ENCODE measurements around the gene MGA. TPM values are rescaled to one million over a fixed set of nuclear protein-coding genes. Genes with fewer than 3 reads are reported as not detected.

Gene MGA
- total RNA-seq (2022; extraction: Qiagen RNA extraction): 5.8 to 9.8 TPM (median 6.5 TPM) in 5 replicates

GRCh38 chr15:41660235-41661077 lies at the start of gene MGA:
MGA (plus strand) TSS chr15:41660405.

GRCh38 chr15:41774062-41774881 lies 114.1 kb downstream of the MGA start, which contains the start of gene MAPKBP1:
MAPKBP1 (plus strand) TSS chr15:41774484; CDS start chr15:41775276, 792 bp downstream.

Other genes with a start within 250 kb of the MGA start
- gene RTF1, start 243.3 kb upstream of the MGA start, total RNA-seq (2022; extraction: Qiagen RNA extraction): 16.6 to 24.3 TPM (median 20.5 TPM) in 5 replicates
- 6.0 to 9.6 TPM (median 8.8 TPM) in 5 replicates for gene ITPKA, start 166.5 kb upstream of the MGA start, total RNA-seq (2022; extraction: Qiagen RNA extraction)
- 0.03 to 0.10 TPM (median 0.07 TPM) in 5 replicates for gene LTK, start 146.6 kb upstream of the MGA start, total RNA-seq (2022; extraction: Qiagen RNA extraction)
- gene RPAP1, start 116.1 kb upstream of the MGA start, total RNA-seq (2022; extraction: Qiagen RNA extraction): 10.7 to 14.3 TPM (median 12.9 TPM) in 5 replicates
- gene TYRO3, start 101.2 kb upstream of the MGA start, total RNA-seq (2022; extraction: Qiagen RNA extraction): 16.6 to 18.4 TPM (median 16.8 TPM) in 5 replicates
- gene MAPKBP1, start 114.1 kb downstream of the MGA start, total RNA-seq (2022; extraction: Qiagen RNA extraction): 3.4 to 5.0 TPM (median 4.3 TPM) in 5 replicates
- 3.2 to 4.6 TPM (median 3.4 TPM) in 5 replicates for gene JMJD7, start 167.7 kb downstream of the MGA start, total RNA-seq (2022; extraction: Qiagen RNA extraction)
- 0.90 to 2.6 TPM (median 1.6 TPM) in 5 replicates for gene PLA2G4B, start 178.4 kb downstream of the MGA start, total RNA-seq (2022; extraction: Qiagen RNA extraction)
- 0.08 to 0.23 TPM (median 0.17 TPM) in 5 replicates for gene SPTBN5, start 233.6 kb downstream of the MGA start, total RNA-seq (2022; extraction: Qiagen RNA extraction)